Endothelial cell of umbilical vein (primary cell): ENCODE results near the gene SLC16A7. TPM values are rescaled to one million over a fixed set of nuclear protein-coding genes. Genes with fewer than 3 reads are reported as not detected.

Source experiments
- Bru-seq: library from RNA; stranded (reverse); fragments of 400-500 nt; gene quantifications from one replicate; lab custom pipeline; 2021; lab: Mats Ljungman, UMichigan
- BruChase-seq, 2 experiments: library from RNA; stranded (reverse); fragments of 400-500 nt; gene quantifications; one replicate each; lab custom pipeline; 2021; lab: Mats Ljungman, UMichigan
- BruUV-seq: library from RNA; stranded (reverse); fragments of 400-500 nt; replicated peaks from 2 replicates; lab custom pipeline; 2021; lab: Mats Ljungman, UMichigan
- CTCF ChIA-PET: fragments of 300-600, 350-600 bp; sonication (Branson Sonifier 250); formaldehyde crosslinking; loops from one replicate; lab custom pipeline; 2021; ENCODE audit warnings: antibody characterized with exemption, inconsistent platforms; lab: Charles Lee
- POLR2A ChIA-PET: fragments of 300-600, 350-600 bp; sonication (Branson Sonifier 250); formaldehyde crosslinking; loops from one replicate; lab custom pipeline; 2021; ENCODE audit warnings: antibody characterized with exemption, inconsistent platforms; lab: Charles Lee
- DNase-seq: peaks from one replicate; pipeline ENCODE4 v3.0.0-alpha.2; 2011; ENCODE audit warnings: low read depth, low spot score
- FAIRE-seq: peaks from 2 replicates; lab custom pipeline; 2011; peaks lifted over from hg19 to GRCh38; lab: Jason Lieb, UNC
- H2AFZ ChIP-seq: 2 replicates; pipeline ENCODE4 v1.6.0; 2012; ENCODE audit warnings: low read depth, low read length, control low read depth, inconsistent platforms
- H3K27ac ChIP-seq: 2 replicates; pipeline ENCODE4 v1.5.1; 2011; ENCODE audit warnings: low read depth, mild to moderate bottlenecking, control low read depth, low read length, moderate library complexity; ENCODE audit not compliant: insufficient read depth
- H3K27me3 ChIP-seq, 2 experiments: 2 replicates each; pipeline versions ENCODE4 v1.6.0 to v1.6.1; 2011; ENCODE audit warnings: low read length in 2 of 2, mixed read lengths in 1 of 2; ENCODE audit not compliant: control insufficient read depth in 2 of 2, insufficient read depth in 2 of 2
- H3K36me3 ChIP-seq, 2 experiments: 2 replicates in 1 of 2; 3 replicates in 1 of 2; pipeline ENCODE4 v1.5.1; 2011; ENCODE audit warnings: low read length in 2 of 2, mild to moderate bottlenecking in 1 of 2, moderate library complexity in 1 of 2; ENCODE audit not compliant: control insufficient read depth in 2 of 2, insufficient read depth in 2 of 2; ENCODE audit errors: extremely low read depth in 1 of 2
- H3K4me1 ChIP-seq: 3 replicates; pipeline ENCODE4 v1.5.1; 2011; ENCODE audit warnings: mild to moderate bottlenecking, low read length; ENCODE audit not compliant: control insufficient read depth, insufficient read depth; ENCODE audit errors: extremely low read depth
- H3K4me2 ChIP-seq: 2 replicates; pipeline ENCODE4 v1.6.1; 2011; ENCODE audit warnings: low read length, control low read depth, mixed read lengths; ENCODE audit not compliant: insufficient read depth
- H3K4me3 ChIP-seq, 3 experiments: fragments of 200-600 bp in 1 of 3; sonication (generic), shearing (Covaris generic) in 1 of 3; replicated peaks in 1 of 3; 2 replicates each; pipeline ENCODE4 v1.5.1; 2011 to 2016; ENCODE audit warnings: control low read depth in 3 of 3, low read length in 3 of 3, mild to moderate bottlenecking in 2 of 3, inconsistent platforms in 1 of 3, low read depth in 1 of 3, moderate library complexity in 1 of 3; ENCODE audit not compliant: insufficient read depth in 1 of 3
- H3K79me2 ChIP-seq: 2 replicates; pipeline ENCODE4 v1.6.0; 2012; ENCODE audit warnings: low read length, inconsistent platforms; ENCODE audit not compliant: control insufficient read depth, insufficient read depth
- H3K9ac ChIP-seq: replicated peaks from 2 replicates; pipeline ENCODE3; 2011; ENCODE audit warnings: low read length, control low read depth; ENCODE audit not compliant: insufficient read depth; ENCODE audit errors: extremely low read depth
- H3K9me1 ChIP-seq: replicated peaks from 3 replicates; pipeline ENCODE4 v1.6.0; 2011; ENCODE audit warnings: mild to moderate bottlenecking, low read length; ENCODE audit not compliant: control insufficient read depth, insufficient read depth; ENCODE audit errors: extremely low read depth
- H3K9me3 ChIP-seq: replicated peaks from 2 replicates; pipeline ENCODE4 v1.5.1; 2012; ENCODE audit warnings: low read length, inconsistent platforms; ENCODE audit not compliant: control insufficient read depth, insufficient read depth
- H4K20me1 ChIP-seq: replicated peaks from 2 replicates; pipeline ENCODE3; 2011; ENCODE audit warnings: mild to moderate bottlenecking, low read length; ENCODE audit not compliant: control insufficient read depth, insufficient read depth; ENCODE audit errors: extremely low read depth
- CTCF ChIP-seq, 2 donors: IDR thresholded peaks; 1 replicate in 1 of 2; 2 replicates in 1 of 2; pipeline ENCODE4 v1.5.1; 2011; ENCODE audit warnings: low read length in 2 of 2, mild to moderate bottlenecking in 2 of 2, moderate library complexity in 2 of 2, control low read depth in 1 of 2, inconsistent platforms in 1 of 2, low read depth in 1 of 2; ENCODE audit not compliant: insufficient read depth in 1 of 2; ENCODE audit errors: extremely low read depth in 1 of 2
- EZH2 ChIP-seq: IDR thresholded peaks from 2 replicates; pipeline ENCODE4 v1.6.1; 2012; ENCODE audit warnings: borderline replicate concordance, low read depth, mild to moderate bottlenecking, moderate library complexity, low read length, inconsistent platforms; ENCODE audit not compliant: severe bottlenecking
- FOS ChIP-seq: IDR thresholded peaks from 2 replicates; pipeline ENCODE4 v1.6.1; 2011; ENCODE audit warnings: mild to moderate bottlenecking, low read length, moderate library complexity, borderline replicate concordance; ENCODE audit not compliant: insufficient read depth
- GATA2 ChIP-seq: IDR thresholded peaks from 2 replicates; pipeline ENCODE4 v1.7.0; 2011; ENCODE audit warnings: low read depth, mild to moderate bottlenecking, moderate library complexity, mixed read lengths, low read length; ENCODE audit not compliant: insufficient read length, insufficient read depth
- JUN ChIP-seq: IDR thresholded peaks from 2 replicates; pipeline ENCODE4 v1.6.1; 2011; ENCODE audit warnings: borderline replicate concordance, low read depth; ENCODE audit not compliant: insufficient read length, insufficient read depth
- MAX ChIP-seq: IDR thresholded peaks from 2 replicates; pipeline ENCODE4 v1.6.1; 2011; ENCODE audit not compliant: insufficient read depth, insufficient read length
- MYC ChIP-seq: IDR thresholded peaks from one replicate; pipeline ENCODE4 v1.6.1; 2011; ENCODE audit warnings: mild to moderate bottlenecking, low read depth, low read length
- POLR2A ChIP-seq: IDR thresholded peaks from 2 replicates; pipeline ENCODE4 v1.6.1; 2012; ENCODE audit warnings: low read depth, mild to moderate bottlenecking, control low read depth, low read length
- POLR2AphosphoS5 ChIP-seq: IDR thresholded peaks from 2 replicates; pipeline ENCODE4 v1.6.1; 2012; ENCODE audit warnings: low read depth, mild to moderate bottlenecking, control low read depth, low read length, moderate library complexity; ENCODE audit not compliant: insufficient read depth
- dilution Hi-C: fragments of 300-500 bp; cut with MboI; formaldehyde crosslinking; loops from one replicate; pipeline ENCODE4 v1.15.0; 2019; ENCODE audit warnings: low sequenced_read_pairs; ENCODE audit not compliant: extremely low pct_ligation_motif_present
- intact Hi-C: fragments of 100-400 bp; cut with micrococcal nuclease; formaldehyde crosslinking; loops from one replicate; pipeline ENCODE4 v1.10.0; 2022
- long read RNA-seq: library from polyadenylated mRNA; stranded (forward); transcript quantifications from one replicate; pipeline ENCODE4 v2.0.0, GENCODE V29; 2021
- polyA minus RNA-seq, 3 experiments: library from RNA; depleted of rRNA, polyadenylated mRNA; stranded (reverse); fragments of >200 nt; gene quantifications; 1 replicate in 1 of 3; 2 replicates in 2 of 3; pipeline ENCODE4 v1.2.3, GENCODE V29; 2011
- polyA plus RNA-seq, 4 experiments: library from polyadenylated mRNA; depleted of rRNA in 3 of 4; stranded (reverse) in 3 of 4; unstranded in 1 of 4; fragments of >200 nt; gene quantifications; 2 replicates each; pipeline versions ENCODE4 v1.2.1 to v1.2.3, GENCODE V29; 2011 to 2012; ENCODE audit warnings: missing spikeins in 1 of 4
- total RNA-seq: library from RNA; stranded (reverse); gene quantifications from 2 replicates; pipeline ENCODE4 v1.2.3, GENCODE V29; 2021

The SLC16A7 gene
- total RNA-seq = 8.4 and 8.9 TPM in 2 replicates
- polyA plus RNA-seq = 1.7 and 2.9 TPM in 2 replicates
- polyA plus RNA-seq (2011; cell fraction: cytosol; rRNA removed) = 1.9 and 2.0 TPM in 2 replicates
- polyA plus RNA-seq (2011; cell fraction: nucleus; rRNA removed) = 4.7 and 5.5 TPM in 2 replicates
- 2.0 and 4.2 TPM in 2 replicates for polyA plus RNA-seq (2012)
- polyA minus RNA-seq = 18.1 and 19.5 TPM in 2 replicates
- 18.7 TPM for polyA minus RNA-seq (2011; cell fraction: cytosol; rRNA and poly(A)+ RNA removed)
- polyA minus RNA-seq (2011; cell fraction: nucleus; rRNA and poly(A)+ RNA removed) = 21.7 and 32.8 TPM in 2 replicates
- Bru-seq, nascent RNA = percentile 65 among the genes with signal in this experiment
- BruChase-seq, experiment 1, labeled RNA remaining after a 6-hour chase = percentile 51 among the genes with signal in this experiment
- percentile 49 among the genes with signal in this experiment for BruChase-seq, experiment 2, labeled RNA remaining after a 2-hour chase
- long read RNA-seq, partial matches to known transcripts = 0 of 2 reads
- long read RNA-seq, other reads (novel, unspliced or antisense) = 0 of 2 reads

GRCh38 chr12:59595883-59596540 is at the start of gene SLC16A7:
Gene SLC16A7 (plus strand): TSS chr12:59596029. CDS start chr12:59704802, 108,773 bp downstream.
- Histone ChIP-seq H3K27me3 (no peaks in the 10 kb centered on the region), H3K4me2 (peak within 1 kb of the TSS; percentile 99), H3K9me3 (no peaks in the 10 kb centered on the region), H2AFZ (peak within 1 kb of the TSS; percentile 100), H3K27ac (peak within 1 kb of the TSS; percentile 81), H3K36me3 (no peaks in the 10 kb centered on the region), H3K9me1 (no peaks in the 10 kb centered on the region), H3K4me1 (peaks cover 12% of the 10 kb centered on the region), H3K9ac (peak within 1 kb of the TSS; percentile 91), H4K20me1 (no peaks in the 10 kb centered on the region), H3K4me3 (peak within 1 kb of the TSS; percentile 74 to 100 (median 99)), H3K79me2 (no peaks in the 10 kb centered on the region)
- intact Hi-C loops (loop anchor here (2.0 to 10.0 kb wide), 3 partner anchors 209 to 899 kb away; no protein-coding TSS in a partner anchor), dilution Hi-C loops (no loop called here)
- DNase-seq (peak; percentile 88), FAIRE-seq (peak; percentile 18)
- no TSS peak for BruUV-seq
- TF ChIP-seq POLR2AphosphoS5 (peak; percentile 39), MAX (no peak), POLR2A (peak; percentile 51)
- CTCF ChIA-PET = interaction anchor here (0.6 to 2.5 kb wide), 6 partner anchors 8 to 898 kb away, joined by 3 to 10 read pairs (median 4); no protein-coding TSS in a partner anchor
- POLR2A ChIA-PET = interaction anchor here (0.6 to 1.1 kb wide), 3 partner anchors 55 to 929 kb away, joined by 3 read pairs; no protein-coding TSS in a partner anchor

- dilution Hi-C loops (no loop called here), intact Hi-C loops (no loop called here)
- ChIA-PET POLR2A (no interaction called here), CTCF (no interaction called here)
- H3K9me1 ChIP-seq = no peaks in the 10 kb centered on the region
- H3K79me2 ChIP-seq = no peaks in the 10 kb centered on the region
- no peak for FAIRE-seq
- H3K9ac ChIP-seq = no peak overlapping the region
- no peaks in the 10 kb centered on the region for H4K20me1 ChIP-seq
- no peak overlapping the region for H3K4me2 ChIP-seq
- no peak overlapping the region for H2AFZ ChIP-seq
- TF ChIP-seq EZH2 (no peak), POLR2AphosphoS5 (no peak), JUN (no peak), POLR2A (no peak), GATA2 (no peak), FOS (no peak), MAX (no peak), CTCF (IDR thresholded peaks at IDR 0.05; ENCODE audit: extremely low read depth in 1 of 2, insufficient read depth in 1 of 2, low read depth in 1 of 2, low read length in 2 of 2) (no peak), MYC (no peak)
- no peaks in the 10 kb centered on the region for H3K36me3 ChIP-seq
- no peaks in the 10 kb centered on the region for H3K4me1 ChIP-seq
- H3K27me3 ChIP-seq = no peaks in the 10 kb centered on the region
- H3K4me3 ChIP-seq = no peak overlapping the region
- DNase-seq = no peak
- no peak overlapping the region for H3K27ac ChIP-seq
- H3K9me3 ChIP-seq = no peaks in the 10 kb centered on the region
- BruUV-seq = no TSS peak
Observed at GRCh38 chr12:59548930-59549329, 46.9 kb upstream of the SLC16A7 start.
